ENCODE data around the gene COG6.

The COG6 gene

GRCh38 chr13:39740761-39741160, 85.3 kb downstream of the COG6 start:
- H3K4me3 Mint-ChIP-seq: no peak overlapping the region
- H3K27ac Mint-ChIP-seq: no peak overlapping the region
- H3K4me1 Mint-ChIP-seq: no peaks in the 10 kb centered on the region
- no peak for DNase-seq
- peaks cover 4% of the 10 kb centered on the region for H3K27me3 Mint-ChIP-seq (ENCODE audit: low read depth, poor library complexity)
- TF ChIP-seq, protein P1, sequence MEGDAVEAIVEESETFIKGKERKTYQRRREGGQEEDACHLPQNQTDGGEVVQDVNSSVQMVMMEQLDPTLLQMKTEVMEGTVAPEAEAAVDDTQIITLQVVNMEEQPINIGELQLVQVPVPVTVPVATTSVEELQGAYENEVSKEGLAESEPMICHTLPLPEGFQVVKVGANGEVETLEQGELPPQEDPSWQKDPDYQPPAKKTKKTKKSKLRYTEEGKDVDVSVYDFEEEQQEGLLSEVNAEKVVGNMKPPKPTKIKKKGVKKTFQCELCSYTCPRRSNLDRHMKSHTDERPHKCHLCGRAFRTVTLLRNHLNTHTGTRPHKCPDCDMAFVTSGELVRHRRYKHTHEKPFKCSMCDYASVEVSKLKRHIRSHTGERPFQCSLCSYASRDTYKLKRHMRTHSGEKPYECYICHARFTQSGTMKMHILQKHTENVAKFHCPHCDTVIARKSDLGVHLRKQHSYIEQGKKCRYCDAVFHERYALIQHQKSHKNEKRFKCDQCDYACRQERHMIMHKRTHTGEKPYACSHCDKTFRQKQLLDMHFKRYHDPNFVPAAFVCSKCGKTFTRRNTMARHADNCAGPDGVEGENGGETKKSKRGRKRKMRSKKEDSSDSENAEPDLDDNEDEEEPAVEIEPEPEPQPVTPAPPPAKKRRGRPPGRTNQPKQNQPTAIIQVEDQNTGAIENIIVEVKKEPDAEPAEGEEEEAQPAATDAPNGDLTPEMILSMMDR (IDR thresholded peaks at IDR 0.05): no peak
- H3K9me3 Mint-ChIP-seq: peaks cover 60% of the 10 kb centered on the region
- H3K36me3 Mint-ChIP-seq (ENCODE audit: low read depth): peaks cover 85% of the 10 kb centered on the region

GRCh38 chr13:39748961-39749360, 93.5 kb downstream of the COG6 start:
- H3K4me3 Mint-ChIP-seq: no peak overlapping the region
- peaks cover 23% of the 10 kb centered on the region for H3K36me3 Mint-ChIP-seq (ENCODE audit: low read depth)
- H3K27me3 Mint-ChIP-seq (ENCODE audit: low read depth, poor library complexity): no peaks in the 10 kb centered on the region
- TF ChIP-seq, protein P1 (IDR thresholded peaks at IDR 0.05): no peak
- H3K4me1 Mint-ChIP-seq: no peaks in the 10 kb centered on the region
- no peak for DNase-seq
- H3K9me3 Mint-ChIP-seq: peaks cover 19% of the 10 kb centered on the region
- H3K27ac Mint-ChIP-seq: no peak overlapping the region

GRCh38 chr13:39749528-39749927, 94.1 kb downstream of the COG6 start:
- H3K4me3 Mint-ChIP-seq: no peak overlapping the region
- no peaks in the 10 kb centered on the region for H3K4me1 Mint-ChIP-seq
- H3K9me3 Mint-ChIP-seq: peaks cover 14% of the 10 kb centered on the region
- H3K27me3 Mint-ChIP-seq (ENCODE audit: low read depth, poor library complexity): no peaks in the 10 kb centered on the region
- H3K36me3 Mint-ChIP-seq (ENCODE audit: low read depth): peaks cover 17% of the 10 kb centered on the region
- no peak for DNase-seq
- TF ChIP-seq, protein P1 (IDR thresholded peaks at IDR 0.05): no peak
- no peak overlapping the region for H3K27ac Mint-ChIP-seq

- no peaks in the 10 kb centered on the region for H3K27me3 Mint-ChIP-seq (ENCODE audit: low read depth, poor library complexity)
- TF ChIP-seq, protein P1 (IDR thresholded peaks at IDR 0.05): no peak
- H3K4me1 Mint-ChIP-seq: no peaks in the 10 kb centered on the region
- peaks cover 33% of the 10 kb centered on the region for H3K36me3 Mint-ChIP-seq (ENCODE audit: low read depth)
- no peak for DNase-seq
- H3K9me3 Mint-ChIP-seq: peaks cover 7% of the 10 kb centered on the region
- no peak overlapping the region for H3K27ac Mint-ChIP-seq
- H3K4me3 Mint-ChIP-seq: no peak overlapping the region
These were observed 96.3 kb downstream of the COG6 start for GRCh38 chr13:39751805-39752204.

- TF ChIP-seq, protein P1 (IDR thresholded peaks at IDR 0.05): no peak
- Mint-ChIP-seq H3K27ac (no peak overlapping the region), H3K27me3 (ENCODE audit: low read depth, poor library complexity) (no peaks in the 10 kb centered on the region), H3K4me3 (no peak overlapping the region), H3K9me3 (peaks cover 16% of the 10 kb centered on the region), H3K36me3 (ENCODE audit: low read depth) (peaks cover 20% of the 10 kb centered on the region), H3K4me1 (no peaks in the 10 kb centered on the region)
- DNase-seq: no peak
These were observed 105.1 kb downstream of the COG6 start for GRCh38 chr13:39760521-39760920.

GRCh38 chr13:39765801-39766463, 110.5 kb downstream of the COG6 start:
- Mint-ChIP-seq H3K36me3 (ENCODE audit: low read depth) (peaks cover 3% of the 10 kb centered on the region), H3K4me3 (no peak overlapping the region), H3K4me1 (peaks cover 5% of the 10 kb centered on the region), H3K27ac (no peak overlapping the region), H3K27me3 (ENCODE audit: low read depth, poor library complexity) (peaks cover 3% of the 10 kb centered on the region), H3K9me3 (peaks cover 7% of the 10 kb centered on the region)
- peak; percentile 9 for DNase-seq
- TF ChIP-seq, protein P1 (IDR thresholded peaks at IDR 0.05): no peak
